ENCODE results near the gene TOR1A. TPM values are rescaled to one million over a fixed set of nuclear protein-coding genes. Genes with fewer than 3 reads are reported as not detected.
A peak's percentile ranks its signal among the peaks of the same experiment; 100 is the strongest.

TOR1A gene
- total RNA-seq, 1 experiment from 2014 or later = 29.8 TPM

- no peak overlapping the region for H3K27ac ChIP-seq (ENCODE audit: low read length)
- H3K36me3 ChIP-seq (ENCODE audit: low read depth, low read length) = 0 out of 2 replicates have a peak, but pooled peaks cover 2% of the 10 kb centered on the region
- intact Hi-C loops (cut with micrococcal nuclease) = no loop called here
- no peaks in the 10 kb centered on the region for H3K79me2 ChIP-seq (ENCODE audit: low read length)
- DNase-seq = no peak
- no peaks in the 10 kb centered on the region for H3K27me3 ChIP-seq (ENCODE audit: low read length)
- CTCF ChIA-PET = no interaction called here
- TF ChIP-seq CTCF (conservative IDR thresholded peaks at IDR 0.05; ENCODE audit: low read depth, low read length) = no peak
- TF ChIP-seq EZH2phosphoT487 (IDR thresholded peaks at IDR 0.05; ENCODE audit: borderline replicate concordance, low read length) = no peak
- no peak for TF ChIP-seq EZH2 (IDR thresholded peaks at IDR 0.05; ENCODE audit: low read length, unreplicated experiment)
- no peak overlapping the region for H3K4me2 ChIP-seq (ENCODE audit: low read length)
- no TSS peak for BruUV-seq (replicated peaks)
- ATAC-seq = no peak
- H3K9ac ChIP-seq (ENCODE audit: low read length) = no peak overlapping the region
- H4K20me1 ChIP-seq (ENCODE audit: low read length) = no peaks in the 10 kb centered on the region
- no peak overlapping the region for H2AFZ ChIP-seq (ENCODE audit: low read length)
- POLR2A ChIA-PET (ENCODE audit: unreplicated experiment) = no interaction called here
- H3F3A ChIP-seq (ENCODE audit: low read length, unreplicated experiment) = no peaks in the 10 kb centered on the region
- no peaks in the 10 kb centered on the region for H3K9me3 ChIP-seq (ENCODE audit: low read length)
- no peaks in the 10 kb centered on the region for H3K4me1 ChIP-seq (ENCODE audit: insufficient read depth, low read length)
- no peaks in the 10 kb centered on the region for H3K9me2 ChIP-seq (replicated peaks; ENCODE audit: low read length)
- no peak overlapping the region for H3K4me3 ChIP-seq (ENCODE audit: low read length)
Observed at GRCh38 chr9:129812385-129812784, 11.6 kb downstream of the TOR1A start.

- intact Hi-C loops (cut with micrococcal nuclease) = no loop called here
- POLR2A ChIA-PET (ENCODE audit: unreplicated experiment) = no interaction called here
- ATAC-seq (no peak), DNase-seq (no peak)
- Histone ChIP-seq H3K9me3 (ENCODE audit: low read length) (no peaks in the 10 kb centered on the region), H3K9me2 (replicated peaks; ENCODE audit: low read length) (no peaks in the 10 kb centered on the region), H3K9ac (ENCODE audit: low read length) (no peak overlapping the region), H3K4me3 (ENCODE audit: low read length) (no peak overlapping the region), H3F3A (ENCODE audit: low read length, unreplicated experiment) (no peaks in the 10 kb centered on the region), H3K4me2 (ENCODE audit: low read length) (no peak overlapping the region), H3K4me1 (ENCODE audit: insufficient read depth, low read length) (no peaks in the 10 kb centered on the region), H3K36me3 (ENCODE audit: low read depth, low read length) (0 out of 2 replicates have a peak, but pooled peaks cover 2% of the 10 kb centered on the region), H2AFZ (ENCODE audit: low read length) (no peak overlapping the region), H3K27ac (ENCODE audit: low read length) (no peak overlapping the region), H3K27me3 (ENCODE audit: low read length) (no peaks in the 10 kb centered on the region), H3K79me2 (ENCODE audit: low read length) (no peaks in the 10 kb centered on the region), H4K20me1 (ENCODE audit: low read length) (no peaks in the 10 kb centered on the region)
- TF ChIP-seq EZH2phosphoT487 (IDR thresholded peaks at IDR 0.05; ENCODE audit: borderline replicate concordance, low read length) (no peak), CTCF (conservative IDR thresholded peaks at IDR 0.05; ENCODE audit: low read depth, low read length) (no peak), EZH2 (IDR thresholded peaks at IDR 0.05; ENCODE audit: low read length, unreplicated experiment) (no peak)
- no TSS peak for BruUV-seq (replicated peaks)
- CTCF ChIA-PET = no interaction called here
Observed at GRCh38 chr9:129811967-129812363, 12.0 kb downstream of the TOR1A start.

GRCh38 chr9:129810788-129811187 is 13.1 kb downstream of the TOR1A start:
- BruUV-seq (replicated peaks) = TSS peak; percentile 29
- Histone ChIP-seq H3K27ac (ENCODE audit: low read length) (no peak overlapping the region), H3K9me3 (ENCODE audit: low read length) (no peaks in the 10 kb centered on the region), H2AFZ (ENCODE audit: low read length) (no peak overlapping the region), H3K4me3 (ENCODE audit: low read length) (no peak overlapping the region), H3F3A (ENCODE audit: low read length, unreplicated experiment) (no peaks in the 10 kb centered on the region), H3K4me1 (ENCODE audit: insufficient read depth, low read length) (no peaks in the 10 kb centered on the region), H3K4me2 (ENCODE audit: low read length) (no peak overlapping the region), H3K79me2 (ENCODE audit: low read length) (no peaks in the 10 kb centered on the region), H4K20me1 (ENCODE audit: low read length) (no peaks in the 10 kb centered on the region), H3K27me3 (ENCODE audit: low read length) (no peaks in the 10 kb centered on the region), H3K36me3 (ENCODE audit: low read depth, low read length) (no peaks in the 10 kb centered on the region), H3K9ac (ENCODE audit: low read length) (no peak overlapping the region), H3K9me2 (replicated peaks; ENCODE audit: low read length) (no peaks in the 10 kb centered on the region)
- DNase-seq (no peak), ATAC-seq (no peak)
- POLR2A ChIA-PET (ENCODE audit: unreplicated experiment) = no interaction called here
- TF ChIP-seq EZH2 (IDR thresholded peaks at IDR 0.05; ENCODE audit: low read length, unreplicated experiment) (no peak), CTCF (conservative IDR thresholded peaks at IDR 0.05; ENCODE audit: low read depth, low read length) (no peak), EZH2phosphoT487 (IDR thresholded peaks at IDR 0.05; ENCODE audit: borderline replicate concordance, low read length) (no peak)
- intact Hi-C loops (cut with micrococcal nuclease) = no loop called here
- CTCF ChIA-PET = no interaction called here

Data from PC-3 (cell line).